Prostate gland (tissue), 2 donors: Measurements from ENCODE around the gene B4GALT5. TPM values are rescaled to one million over a fixed set of nuclear protein-coding genes. Genes with fewer than 3 reads are reported as not detected.

Experiments
- DNase-seq: peaks from one replicate; pipeline ENCODE4 v3.0.0-alpha.2; 2019; ENCODE audit warnings: low spot score
- H3K27ac ChIP-seq, 2 donors: fragments of 200-600 bp; sonication (generic); 2 replicates each; pipeline ENCODE4 v1.5.1; 2017 to 2019
- H3K27me3 ChIP-seq: fragments of 200-600 bp; sonication (generic); replicated peaks from 2 replicates; pipeline ENCODE4 v1.5.1; 2019; ENCODE audit not compliant: insufficient read depth
- H3K36me3 ChIP-seq, 2 donors: fragments of 200-600 bp; sonication (generic); 1 replicate in 1 of 2; 2 replicates in 1 of 2; pipeline versions ENCODE4 v1.5.1 to v1.8.1; 2017 to 2019
- H3K4me1 ChIP-seq: fragments of 200-600 bp; sonication (generic); replicated peaks from 2 replicates; pipeline ENCODE4 v1.5.1; 2019
- H3K4me3 ChIP-seq, 2 donors: fragments of 200-600 bp; sonication (generic); 2 replicates each; pipeline ENCODE4 v1.5.1; 2017 to 2019
- H3K9me3 ChIP-seq: fragments of 200-600 bp; sonication (generic); 2 replicates; pipeline ENCODE4 v1.5.1; 2017
- POLR2A ChIP-seq: fragments of 450-650 bp; IDR thresholded peaks from one replicate; pipeline ENCODE4 v1.6.1; 2016; ENCODE audit warnings: antibody characterized with exemption, mild to moderate bottlenecking
- POLR2AphosphoS5 ChIP-seq: sonication (generic); formaldehyde crosslinking; IDR thresholded peaks from one replicate; pipeline ENCODE4 v1.6.1; 2017; ENCODE audit warnings: antibody characterized with exemption
- WGBS: methylation state at CpG from one replicate; pipeline ENCODE4 v1.1.5; 2018; 5-methylcytosine and 5-hydroxymethylcytosine counted together
- intact Hi-C: fragments of 100-400 bp; cut with DNase I; formaldehyde crosslinking; loops from one replicate; pipeline ENCODE4 v1.14.2; 2022
- total RNA-seq, 2 donors: library from RNA; depleted of rRNA; stranded (reverse); fragments of >200 nt; gene quantifications; one replicate each; pipeline ENCODE4 v1.1.0, GENCODE V29; 2016
- TF ChIP-seq, protein P1 (sequence below), 4 experiments: fragments of 200-600 bp in 2 of 4; fragments of 450-650 bp in 2 of 4; sonication (generic) in 2 of 4; IDR thresholded peaks; 1 replicate in 3 of 4; 2 replicates in 1 of 4; pipeline ENCODE4 v1.5.1; 2016 to 2019; ENCODE audit warnings: antibody characterized with exemption in 4 of 4, mild to moderate bottlenecking in 2 of 4, moderate library complexity in 2 of 4

The B4GALT5 gene
- total RNA-seq, 2 donors from 2014 or later, result 17.8 to 53.7 TPM

DNA sequence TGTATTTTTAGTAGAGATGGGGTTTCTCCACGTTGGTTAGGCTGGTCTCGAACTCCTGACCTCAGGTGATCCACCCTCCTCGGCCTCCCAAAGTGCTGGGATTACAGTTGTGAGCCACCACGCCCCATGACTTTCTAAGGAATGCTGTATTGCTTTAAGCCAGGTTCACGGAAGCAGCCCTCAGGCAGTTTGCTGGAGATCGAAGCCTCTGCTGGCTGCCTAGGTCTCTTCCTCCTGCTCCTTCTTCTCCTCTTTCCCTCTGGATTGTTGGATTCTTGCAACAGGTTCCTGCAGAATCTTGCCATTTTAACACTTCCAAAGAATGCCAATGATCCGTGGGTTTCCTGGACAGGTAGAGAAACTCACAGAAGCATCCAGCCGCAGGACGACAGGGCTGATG is 29.3 kb upstream of the B4GALT5 start:
- WGBS, result 60% methylated on average over 9 of the region's 9 CpGs

DNA sequence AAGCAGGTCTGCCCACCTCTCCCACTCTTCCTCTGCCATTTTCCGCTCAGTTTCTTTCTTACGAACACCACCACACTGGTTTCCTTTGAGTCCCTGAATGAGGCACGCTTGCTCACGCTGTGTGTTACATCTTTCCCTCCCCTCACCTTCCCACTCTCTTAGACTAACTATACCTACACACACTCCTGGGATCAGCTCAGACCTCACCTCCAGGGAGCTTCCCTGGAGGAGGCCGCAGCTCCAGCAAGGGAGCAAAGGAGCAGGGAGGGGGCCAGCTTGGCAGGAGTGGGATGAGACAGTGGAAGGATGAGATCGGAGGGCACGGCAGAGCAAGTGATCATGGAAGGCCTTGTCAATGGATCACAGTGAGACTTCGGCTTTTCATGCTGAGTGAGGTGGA is 28.3 kb upstream of the B4GALT5 start:
- Histone ChIP-seq H3K9me3 (no peaks in the 10 kb centered on the region), H3K36me3 (no peaks in the 10 kb centered on the region), H3K27ac (no peak overlapping the region), H3K4me1 (no peaks in the 10 kb centered on the region), H3K27me3 (no peaks in the 10 kb centered on the region), H3K4me3 (no peak overlapping the region)
- DNase-seq, result no peak
- intact Hi-C loops, result no loop called here
- WGBS, result 84% methylated on average over 8 of the region's 8 CpGs
- TF ChIP-seq POLR2AphosphoS5, result no peak
- TF ChIP-seq, protein P1, sequence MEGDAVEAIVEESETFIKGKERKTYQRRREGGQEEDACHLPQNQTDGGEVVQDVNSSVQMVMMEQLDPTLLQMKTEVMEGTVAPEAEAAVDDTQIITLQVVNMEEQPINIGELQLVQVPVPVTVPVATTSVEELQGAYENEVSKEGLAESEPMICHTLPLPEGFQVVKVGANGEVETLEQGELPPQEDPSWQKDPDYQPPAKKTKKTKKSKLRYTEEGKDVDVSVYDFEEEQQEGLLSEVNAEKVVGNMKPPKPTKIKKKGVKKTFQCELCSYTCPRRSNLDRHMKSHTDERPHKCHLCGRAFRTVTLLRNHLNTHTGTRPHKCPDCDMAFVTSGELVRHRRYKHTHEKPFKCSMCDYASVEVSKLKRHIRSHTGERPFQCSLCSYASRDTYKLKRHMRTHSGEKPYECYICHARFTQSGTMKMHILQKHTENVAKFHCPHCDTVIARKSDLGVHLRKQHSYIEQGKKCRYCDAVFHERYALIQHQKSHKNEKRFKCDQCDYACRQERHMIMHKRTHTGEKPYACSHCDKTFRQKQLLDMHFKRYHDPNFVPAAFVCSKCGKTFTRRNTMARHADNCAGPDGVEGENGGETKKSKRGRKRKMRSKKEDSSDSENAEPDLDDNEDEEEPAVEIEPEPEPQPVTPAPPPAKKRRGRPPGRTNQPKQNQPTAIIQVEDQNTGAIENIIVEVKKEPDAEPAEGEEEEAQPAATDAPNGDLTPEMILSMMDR (IDR thresholded peaks at IDR 0.05), result no peak
- TF ChIP-seq POLR2A, result no peak

More for the DNA sequence above, 29.3 kb upstream of the B4GALT5 start:
- Histone ChIP-seq H3K9me3 (no peaks in the 10 kb centered on the region), H3K36me3 (no peaks in the 10 kb centered on the region), H3K4me3 (no peak overlapping the region), H3K4me1 (no peaks in the 10 kb centered on the region), H3K27ac (no peak overlapping the region), H3K27me3 (no peaks in the 10 kb centered on the region)
- TF ChIP-seq, protein P1 (IDR thresholded peaks at IDR 0.05), result no peak
- TF ChIP-seq POLR2AphosphoS5, result no peak
- no peak for TF ChIP-seq POLR2A
- intact Hi-C loops, result no loop called here
- no peak for DNase-seq

DNA sequence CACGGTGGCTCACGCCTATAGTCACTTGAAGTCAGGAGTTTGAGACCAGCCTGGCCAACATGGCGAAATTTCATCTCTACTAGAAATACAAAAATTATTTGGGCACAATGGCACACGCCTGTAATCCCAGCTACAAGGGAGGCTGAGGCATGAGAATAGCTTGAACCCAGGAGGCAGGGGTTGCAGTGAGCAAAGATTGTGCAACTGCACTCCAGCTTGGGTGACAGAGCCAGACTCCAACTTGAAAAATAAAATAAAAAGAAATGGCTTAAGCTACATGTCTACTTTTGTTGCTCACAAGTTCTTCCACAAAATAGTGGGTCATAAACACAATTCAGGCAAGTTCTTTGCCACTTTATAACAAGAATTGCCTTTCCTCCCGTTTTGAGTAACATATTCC is 27.1 kb upstream of the B4GALT5 start:
- Histone ChIP-seq H3K36me3 (no peaks in the 10 kb centered on the region), H3K4me1 (no peaks in the 10 kb centered on the region), H3K27me3 (no peaks in the 10 kb centered on the region), H3K9me3 (no peaks in the 10 kb centered on the region), H3K4me3 (no peak overlapping the region), H3K27ac (no peak overlapping the region)
- DNase-seq, result no peak
- TF ChIP-seq POLR2AphosphoS5 (no peak), POLR2A (no peak)
- TF ChIP-seq, protein P1 (IDR thresholded peaks at IDR 0.05), result no peak
- intact Hi-C loops, result no loop called here
- WGBS, result 89% methylated on average over 5 of the region's 5 CpGs

DNA sequence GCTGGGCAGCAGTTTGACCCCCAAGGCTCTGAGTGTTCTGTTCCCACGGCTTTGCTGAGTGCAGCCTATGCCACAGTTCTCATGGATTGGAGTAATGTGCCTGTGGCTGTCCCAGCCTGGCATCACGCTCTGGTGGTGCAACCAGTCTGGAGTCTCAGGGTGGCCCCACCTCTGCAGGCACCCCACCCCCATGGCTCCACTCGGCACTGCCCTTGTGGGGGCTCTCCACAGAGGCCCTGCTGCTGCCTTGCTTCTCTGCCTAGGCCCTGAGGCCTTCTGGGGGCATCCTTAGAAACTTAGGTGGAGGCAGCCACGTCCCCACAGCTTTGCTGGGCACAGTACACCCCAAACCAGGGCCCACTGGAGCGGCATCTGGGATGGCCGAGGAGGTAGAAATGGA is 25.4 kb upstream of the B4GALT5 start:
- H3K4me3 ChIP-seq, result no peak overlapping the region
- H3K4me1 ChIP-seq, result no peaks in the 10 kb centered on the region
- no peak overlapping the region for H3K27ac ChIP-seq
- no peaks in the 10 kb centered on the region for H3K9me3 ChIP-seq
- no peak for DNase-seq
- 79% methylated on average over 6 of the region's 6 CpGs for WGBS
- no peaks in the 10 kb centered on the region for H3K27me3 ChIP-seq
- TF ChIP-seq, protein P1 (IDR thresholded peaks at IDR 0.05), result no peak
- TF ChIP-seq POLR2A (no peak), POLR2AphosphoS5 (no peak)
- intact Hi-C loops, result no loop called here
- H3K36me3 ChIP-seq, result no peaks in the 10 kb centered on the region

DNA sequence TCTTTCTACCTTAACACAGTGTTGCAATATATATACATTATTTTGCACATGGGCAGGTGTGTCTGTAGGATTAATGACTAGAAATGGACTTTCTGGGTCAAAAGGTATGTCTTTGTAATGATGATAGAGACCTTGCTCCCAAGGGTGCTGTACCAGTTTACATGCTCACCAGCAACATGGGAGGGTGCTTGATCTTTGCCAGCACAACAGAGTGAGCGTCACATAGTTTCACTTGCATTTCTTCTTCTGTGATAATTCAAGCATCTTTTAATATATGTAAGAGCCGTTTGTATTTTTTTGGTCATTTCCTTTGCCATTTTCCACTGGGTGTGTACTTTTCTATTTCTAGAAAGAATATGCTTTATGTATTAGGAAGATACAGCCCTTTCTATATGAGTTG is 23.6 kb upstream of the B4GALT5 start:
- no peaks in the 10 kb centered on the region for H3K36me3 ChIP-seq
- intact Hi-C loops, result no loop called here
- TF ChIP-seq POLR2AphosphoS5, result no peak
- no peaks in the 10 kb centered on the region for H3K4me1 ChIP-seq
- H3K4me3 ChIP-seq, result no peak overlapping the region
- H3K9me3 ChIP-seq, result no peaks in the 10 kb centered on the region
- DNase-seq, result no peak
- H3K27me3 ChIP-seq, result no peaks in the 10 kb centered on the region
- WGBS, result 64% methylated on average over 2 of the region's 2 CpGs
- H3K27ac ChIP-seq, result no peak overlapping the region
